SU-DHL-6 (cell line): ENCODE results near the gene VSTM1.

ENCODE experiments used
- H2AFZ ChIP-seq: fragments of 200-600 bp; sonication (generic); 2 replicates; pipeline ENCODE4 v1.6.1; 2014; ENCODE audit warnings: low read depth, mild to moderate bottlenecking, moderate library complexity, mixed read lengths, antibody characterized with exemption, low read length; ENCODE audit not compliant: severe bottlenecking
- H3F3A ChIP-seq: fragments of 200-600 bp; shearing (Covaris generic); 2 replicates; pipeline ENCODE4 v1.6.0; 2016; ENCODE audit warnings: antibody characterized with exemption, mild to moderate bottlenecking; ENCODE audit not compliant: insufficient read depth
- H3K27ac ChIP-seq: fragments of 200-600 bp; sonication (generic); 2 replicates; pipeline ENCODE4 v1.5.1; 2016; ENCODE audit warnings: low read depth, mild to moderate bottlenecking, low read length, moderate library complexity, mixed read lengths
- H3K27me3 ChIP-seq: fragments of 200-600 bp; sonication (generic), shearing (Covaris generic); 2 replicates; pipeline ENCODE4 v1.6.0; 2014; ENCODE audit warnings: mild to moderate bottlenecking, low read length
- H3K36me3 ChIP-seq: fragments of 200-600 bp; sonication (generic); 2 replicates; pipeline ENCODE4 v1.6.1; 2014; ENCODE audit warnings: mild to moderate bottlenecking, low read length, mixed read lengths
- H3K4me2 ChIP-seq: fragments of 300-600, 200-600 bp; shearing (Covaris generic), sonication (generic); 2 replicates; pipeline ENCODE4 v1.6.0; 2014; ENCODE audit warnings: low read length, low read depth, mild to moderate bottlenecking; ENCODE audit not compliant: poor library complexity, severe bottlenecking
- H3K4me3 ChIP-seq: fragments of 200-600 bp; sonication (generic); 2 replicates; pipeline ENCODE4 v1.5.1; 2014; ENCODE audit warnings: antibody characterized with exemption, low read length, mild to moderate bottlenecking, mixed read lengths; ENCODE audit not compliant: insufficient read depth, poor library complexity, severe bottlenecking
- H3K79me2 ChIP-seq: fragments of 200-600 bp; sonication (generic); 2 replicates; pipeline ENCODE4 v1.6.1; 2014; ENCODE audit warnings: mild to moderate bottlenecking, low read length, moderate library complexity; ENCODE audit not compliant: insufficient read depth
- H3K9ac ChIP-seq: fragments of 200-600 bp; sonication (generic); 2 replicates; pipeline ENCODE4 v1.7.0; 2014; ENCODE audit warnings: mild to moderate bottlenecking, low read length
- H3K9me2 ChIP-seq: fragments of 200-600 bp; sonication (generic); replicated peaks from 2 replicates; pipeline ENCODE4 v1.6.1; 2014; ENCODE audit warnings: low read length; ENCODE audit not compliant: insufficient read depth
- H3K9me3 ChIP-seq: fragments of 200-600 bp; sonication (generic); 2 replicates; pipeline ENCODE4 v1.6.1; 2014; ENCODE audit warnings: low read length, mixed read lengths; ENCODE audit not compliant: insufficient read depth
- H4K20me1 ChIP-seq: fragments of 200-600 bp; sonication (generic); 2 replicates; pipeline ENCODE4 v1.6.1; 2014; ENCODE audit warnings: low read depth, mild to moderate bottlenecking, antibody characterized with exemption, low read length, moderate library complexity, mixed read lengths
- EZH2phosphoT487 ChIP-seq: fragments of 200-600 bp; sonication (generic), shearing (Covaris generic); conservative IDR thresholded peaks from 2 replicates; pipeline ENCODE4 v1.6.1; 2018; ENCODE audit warnings: mild to moderate bottlenecking, antibody characterized with exemption, low read length, moderate library complexity, mixed read lengths
- TF ChIP-seq, protein P1 (sequence below): fragments of 200-600 bp; sonication (generic); IDR thresholded peaks from one replicate; pipeline ENCODE4 v1.5.1; 2017; ENCODE audit warnings: antibody characterized with exemption, mild to moderate bottlenecking, low read length, moderate library complexity; ENCODE audit not compliant: insufficient read depth, poor library complexity, severe bottlenecking

Gene VSTM1

DNA sequence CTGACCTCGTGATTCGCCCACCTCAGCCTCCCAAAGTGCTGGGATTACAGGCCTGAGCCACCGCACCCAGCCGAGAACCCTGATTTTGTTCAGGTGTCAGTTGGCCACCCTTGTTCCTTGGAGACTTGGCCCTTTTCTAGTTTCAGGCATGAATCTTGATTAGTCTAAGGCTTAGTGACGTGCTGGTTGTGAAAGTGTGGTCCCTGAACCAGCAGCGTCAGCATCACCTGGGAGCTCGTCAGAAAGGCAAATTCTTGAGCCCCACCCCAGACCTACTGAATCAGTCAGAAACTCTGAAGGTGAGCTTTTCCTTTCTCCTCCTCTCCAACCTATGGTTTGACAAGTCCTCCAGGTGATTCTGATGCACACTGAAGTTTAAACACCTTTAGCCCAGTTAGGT is 37.0 kb downstream of the VSTM1 start:
- Histone ChIP-seq H3K36me3 (no peaks in the 10 kb centered on the region), H3K27ac (no peak overlapping the region), H4K20me1 (no peaks in the 10 kb centered on the region), H3K9me3 (no peaks in the 10 kb centered on the region), H3F3A (no peaks in the 10 kb centered on the region), H3K9me2 (no peaks in the 10 kb centered on the region), H3K4me2 (no peak overlapping the region), H2AFZ (no peak overlapping the region), H3K27me3 (no peaks in the 10 kb centered on the region), H3K4me3 (no peak overlapping the region), H3K79me2 (no peaks in the 10 kb centered on the region), H3K9ac (no peak overlapping the region)
- TF ChIP-seq EZH2phosphoT487, result no peak
- TF ChIP-seq, protein P1, sequence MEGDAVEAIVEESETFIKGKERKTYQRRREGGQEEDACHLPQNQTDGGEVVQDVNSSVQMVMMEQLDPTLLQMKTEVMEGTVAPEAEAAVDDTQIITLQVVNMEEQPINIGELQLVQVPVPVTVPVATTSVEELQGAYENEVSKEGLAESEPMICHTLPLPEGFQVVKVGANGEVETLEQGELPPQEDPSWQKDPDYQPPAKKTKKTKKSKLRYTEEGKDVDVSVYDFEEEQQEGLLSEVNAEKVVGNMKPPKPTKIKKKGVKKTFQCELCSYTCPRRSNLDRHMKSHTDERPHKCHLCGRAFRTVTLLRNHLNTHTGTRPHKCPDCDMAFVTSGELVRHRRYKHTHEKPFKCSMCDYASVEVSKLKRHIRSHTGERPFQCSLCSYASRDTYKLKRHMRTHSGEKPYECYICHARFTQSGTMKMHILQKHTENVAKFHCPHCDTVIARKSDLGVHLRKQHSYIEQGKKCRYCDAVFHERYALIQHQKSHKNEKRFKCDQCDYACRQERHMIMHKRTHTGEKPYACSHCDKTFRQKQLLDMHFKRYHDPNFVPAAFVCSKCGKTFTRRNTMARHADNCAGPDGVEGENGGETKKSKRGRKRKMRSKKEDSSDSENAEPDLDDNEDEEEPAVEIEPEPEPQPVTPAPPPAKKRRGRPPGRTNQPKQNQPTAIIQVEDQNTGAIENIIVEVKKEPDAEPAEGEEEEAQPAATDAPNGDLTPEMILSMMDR, result no peak

DNA sequence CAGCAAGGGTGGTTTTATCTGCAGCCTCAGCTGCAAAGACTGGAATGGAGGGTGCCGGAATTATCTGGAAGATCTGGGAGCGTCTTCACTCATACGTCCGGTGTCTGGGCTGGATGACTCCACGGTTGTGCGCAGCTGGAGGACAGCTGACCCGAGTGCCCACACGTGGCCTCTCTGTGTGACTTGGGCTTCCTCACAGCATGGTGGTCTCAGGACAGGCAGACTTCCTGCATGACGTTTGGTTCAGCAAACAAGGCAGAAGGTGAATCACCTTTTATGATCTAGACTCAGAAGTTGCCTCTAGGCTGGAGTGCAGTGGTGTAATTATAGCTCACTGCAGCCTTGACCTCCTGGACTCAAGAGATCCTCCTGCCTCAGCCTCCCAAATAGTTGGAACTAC is 39.0 kb downstream of the VSTM1 start:
- TF ChIP-seq EZH2phosphoT487, result no peak
- TF ChIP-seq, protein P1, result no peak
- H4K20me1 ChIP-seq, result no peaks in the 10 kb centered on the region

DNA sequence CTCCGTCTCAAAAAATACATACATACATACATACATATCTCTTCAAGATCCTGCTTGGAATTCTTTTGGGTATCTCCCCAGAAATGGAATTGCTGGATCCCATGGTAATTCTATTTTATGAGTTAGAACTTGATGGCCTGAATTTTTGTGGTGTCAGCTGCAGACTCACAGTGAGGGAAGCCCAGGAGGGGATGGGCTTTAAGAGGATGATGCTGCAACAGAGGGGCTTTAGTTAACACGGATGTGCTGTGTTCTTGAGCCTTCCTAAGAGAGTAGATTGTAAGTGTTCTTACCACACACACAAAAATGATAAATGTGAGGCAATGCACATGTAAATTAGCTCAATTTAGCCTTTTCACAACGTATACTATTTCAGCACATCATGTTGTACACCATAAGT is 40.5 kb downstream of the VSTM1 start:
- Histone ChIP-seq H3K9me3 (no peaks in the 10 kb centered on the region), H3K4me3 (no peak overlapping the region), H3K27me3 (no peaks in the 10 kb centered on the region), H2AFZ (no peak overlapping the region), H3K27ac (no peak overlapping the region), H3F3A (no peaks in the 10 kb centered on the region), H3K4me2 (no peak overlapping the region), H3K79me2 (no peaks in the 10 kb centered on the region), H4K20me1 (no peaks in the 10 kb centered on the region), H3K9ac (no peak overlapping the region), H3K36me3 (no peaks in the 10 kb centered on the region), H3K9me2 (no peaks in the 10 kb centered on the region)
- TF ChIP-seq, protein P1, result no peak
- no peak for TF ChIP-seq EZH2phosphoT487

More for the DNA sequence above, 39.0 kb downstream of the VSTM1 start:
- Histone ChIP-seq H2AFZ (no peak overlapping the region), H3K4me3 (no peak overlapping the region), H3K9ac (no peak overlapping the region), H3K9me3 (no peaks in the 10 kb centered on the region), H3K27ac (no peak overlapping the region), H3K9me2 (no peaks in the 10 kb centered on the region), H3K36me3 (no peaks in the 10 kb centered on the region), H3F3A (no peaks in the 10 kb centered on the region), H3K79me2 (no peaks in the 10 kb centered on the region), H3K27me3 (no peaks in the 10 kb centered on the region), H3K4me2 (no peak overlapping the region)
